HG02763 (cell line): ENCODE results near the gene FCSK.
A peak's percentile ranks its signal among the peaks of the same experiment; 100 is the strongest.
"Not testable (repeated sequence)": the region's sequence is repeated elsewhere in the genome, so short reads cannot be mapped to it uniquely, and the experiment has no call there.

Experiments used
- ATAC-seq: cut with Tn5 transposase; IDR thresholded peaks from one replicate; pipeline ENCODE4 v1.9.1; 2021; ENCODE audit warnings: mild to moderate bottlenecking, moderate library complexity; ENCODE audit not compliant: unreplicated experiment

FCSK gene

GRCh38 chr16:70522216-70523075, 68.1 kb downstream of the FCSK start:
- ATAC-seq: no peak

GRCh38 chr16:70523076-70523742, 68.8 kb downstream of the FCSK start, which contains the start of gene COG4:
COG4 (minus strand) TSS chr16:70523554; CDS start chr16:70523543, 11 bp downstream.
- ATAC-seq: peak; percentile 55

DNA sequence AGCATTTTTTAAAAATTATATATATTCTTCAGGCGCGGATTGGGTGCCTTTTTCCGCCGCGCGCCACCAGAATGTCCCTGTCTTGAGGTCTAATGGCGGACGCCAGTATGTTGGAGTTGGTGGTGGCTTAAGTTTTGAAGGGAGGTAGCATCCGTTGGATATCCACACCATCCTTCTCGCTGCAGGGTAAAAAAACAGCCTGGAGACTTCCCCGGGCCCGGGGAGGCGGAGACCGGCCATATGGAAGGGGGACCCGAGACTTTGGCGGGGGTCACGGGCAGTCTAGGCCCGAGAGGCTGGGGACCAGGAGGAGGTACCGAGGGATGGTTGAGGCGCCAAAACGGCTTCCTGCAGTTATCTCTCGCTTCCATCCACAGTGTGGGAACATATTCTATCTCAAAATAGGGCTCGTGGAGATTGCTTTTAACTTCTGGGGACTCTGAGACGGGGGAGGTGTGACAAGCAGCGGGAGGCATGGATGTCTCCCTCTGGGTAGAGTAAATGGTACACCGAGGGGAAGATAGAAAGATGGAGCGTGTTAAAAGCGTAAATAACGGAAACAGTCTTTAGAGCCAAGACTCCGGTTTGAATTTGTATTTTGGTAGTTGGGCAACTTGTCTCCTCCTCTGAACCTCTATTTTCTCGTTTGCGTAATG, 69.5 kb downstream of the FCSK start, which contains the start of gene SF3B3:
Gene SF3B3 (plus strand): TSS at position 74 of the 656 bp plus-strand sequence. CDS start 2,841 bp downstream, outside the sequence.
- peak; percentile 44 for ATAC-seq

DNA sequence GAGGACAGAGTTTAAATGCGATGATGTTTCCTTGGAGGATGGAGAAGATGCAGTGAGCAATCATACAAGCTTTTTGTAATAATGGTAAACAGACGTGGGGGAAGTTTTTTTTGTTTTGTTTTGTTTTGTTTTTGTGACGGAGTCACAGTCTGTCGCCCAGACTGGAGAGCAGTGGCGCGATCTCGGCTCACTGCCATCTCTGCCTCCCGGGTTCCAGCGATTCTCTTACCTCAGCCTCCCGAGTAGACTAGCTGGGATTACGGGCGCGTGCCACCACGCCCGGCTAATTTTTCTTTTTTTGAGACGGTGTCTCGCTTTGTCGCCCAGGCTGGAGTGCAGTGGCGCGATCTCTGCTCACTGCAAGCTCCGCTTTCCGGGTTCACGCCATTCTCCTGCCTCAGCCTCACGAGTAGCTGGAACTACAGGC, 70.0 kb downstream of the FCSK start:
- ATAC-seq: not testable (repeated sequence)

DNA sequence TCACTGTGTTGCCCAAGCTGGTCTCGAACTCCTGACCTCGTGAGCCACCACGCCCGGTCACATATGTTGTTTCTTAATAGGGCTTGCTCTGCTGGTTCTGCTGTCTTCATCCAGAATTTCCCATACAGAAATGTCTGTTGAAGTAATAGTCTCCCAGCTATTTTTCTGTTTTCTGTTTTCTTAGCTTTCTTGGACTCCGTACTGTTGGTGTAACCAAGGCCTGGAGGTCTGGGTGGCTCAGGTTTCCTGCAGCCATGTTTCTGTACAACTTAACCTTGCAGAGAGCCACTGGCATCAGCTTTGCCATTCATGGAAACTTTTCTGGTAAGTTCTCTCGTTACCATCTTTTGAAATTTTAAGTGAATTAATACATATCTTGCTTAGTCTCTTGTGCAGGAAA, 72.0 kb downstream of the FCSK start:
- ATAC-seq: no peak

- no peak for ATAC-seq
Measured at GRCh38 chr16:70527315-70527996, 73.1 kb downstream of the FCSK start.

DNA sequence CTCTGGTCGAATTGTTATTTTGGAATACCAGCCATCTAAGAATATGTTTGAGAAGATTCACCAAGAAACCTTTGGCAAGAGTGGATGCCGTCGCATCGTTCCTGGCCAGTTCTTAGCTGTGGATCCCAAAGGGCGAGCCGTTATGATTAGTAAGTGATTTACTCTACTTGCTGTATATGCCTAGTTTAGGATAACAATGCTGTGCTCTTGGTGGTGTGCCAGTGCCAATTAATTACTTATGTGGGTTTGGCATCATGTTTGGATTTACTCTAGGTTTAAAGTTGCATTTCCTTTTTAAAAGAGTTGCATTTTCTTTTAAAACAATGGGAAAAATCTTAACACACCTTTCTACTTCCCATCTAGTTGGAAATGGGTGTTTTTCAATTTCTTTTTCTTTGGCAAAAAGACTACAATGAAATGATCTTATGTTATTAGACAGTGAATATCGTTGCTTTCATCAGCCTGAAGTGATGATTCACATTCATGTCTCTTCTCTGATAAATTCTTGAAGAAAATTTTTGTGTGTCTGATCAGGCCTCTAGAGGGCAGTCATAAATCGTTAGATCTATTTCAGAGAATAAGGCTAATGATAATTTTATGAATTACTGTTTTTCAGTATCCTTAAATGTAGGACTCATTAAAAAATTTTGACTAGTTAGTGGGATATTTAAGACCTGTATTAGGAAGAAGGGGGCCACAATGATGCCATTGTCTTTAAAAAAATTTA, 74.8 kb downstream of the FCSK start:
- no peak for ATAC-seq
